Activated T-cell treated with anti-CD3 and anti-CD28 coated beads, Interleukin-2, amount 50 U/mL, for 72 hours (primary cell): Measurements from ENCODE around the gene GALNS. TPM values are rescaled to one million over a fixed set of nuclear protein-coding genes. Genes with fewer than 3 reads are reported as not detected.

Experiments
- ATAC-seq, 2 donors: fragments of 150-1000 bp; cut with Tn5 transposase; replicated peaks in 1 of 2; 2 replicates each; pipeline ENCODE4 v1.10.0; 2021; ENCODE audit warnings: moderate library complexity in 2 of 2, mild to moderate bottlenecking in 1 of 2
- DNase-seq, 2 donors: peaks; one replicate each; pipeline ENCODE4 v3.0.0; 2021 to 2022; ENCODE audit warnings: mixed read lengths in 1 of 2
- H3K27ac Mint-ChIP-seq: one replicate; pipeline ENCODE4 v1.8.0; 2022; ENCODE audit warnings: mild to moderate bottlenecking, moderate library complexity, mixed read lengths
- H3K27me3 Mint-ChIP-seq: one replicate; pipeline ENCODE4 v1.8.0; 2022; ENCODE audit warnings: low read depth, mixed read lengths
- H3K36me3 Mint-ChIP-seq, 2 donors: one replicate each; pipeline ENCODE4 v1.8.0; 2022; ENCODE audit warnings: mixed read lengths in 2 of 2, mild to moderate bottlenecking in 1 of 2; ENCODE audit not compliant: insufficient read depth in 2 of 2
- H3K4me1 Mint-ChIP-seq: one replicate; pipeline ENCODE4 v1.8.0; 2022; ENCODE audit warnings: low read depth, mixed read lengths
- H3K4me3 Mint-ChIP-seq, 2 donors: one replicate each; pipeline ENCODE4 v1.8.0; 2022; ENCODE audit warnings: mild to moderate bottlenecking in 2 of 2, mixed read lengths in 2 of 2, moderate library complexity in 2 of 2
- H3K9me3 Mint-ChIP-seq, 2 donors: one replicate each; pipeline ENCODE4 v1.8.0; 2022; ENCODE audit warnings: mixed read lengths in 2 of 2
- total RNA-seq, 2 donors: library from RNA; stranded (reverse); gene quantifications; one replicate each; pipeline ENCODE4 v1.2.3, GENCODE V29; 2022

GALNS gene
- total RNA-seq, 2 donors from 2014 or later, result 26.1 to 31.7 TPM

GRCh38 chr16:88816736-88817535, 39.8 kb downstream of the GALNS start:
- H3K4me3 Mint-ChIP-seq, result no peak overlapping the region
- H3K27ac Mint-ChIP-seq, result no peak overlapping the region
- no peaks in the 10 kb centered on the region for H3K9me3 Mint-ChIP-seq
- ATAC-seq (no peak), DNase-seq (no peak)
- H3K27me3 Mint-ChIP-seq, result no peaks in the 10 kb centered on the region
- peaks cover 6% of the 10 kb centered on the region for H3K4me1 Mint-ChIP-seq
- H3K36me3 Mint-ChIP-seq, result no peaks in the 10 kb centered on the region

DNA sequence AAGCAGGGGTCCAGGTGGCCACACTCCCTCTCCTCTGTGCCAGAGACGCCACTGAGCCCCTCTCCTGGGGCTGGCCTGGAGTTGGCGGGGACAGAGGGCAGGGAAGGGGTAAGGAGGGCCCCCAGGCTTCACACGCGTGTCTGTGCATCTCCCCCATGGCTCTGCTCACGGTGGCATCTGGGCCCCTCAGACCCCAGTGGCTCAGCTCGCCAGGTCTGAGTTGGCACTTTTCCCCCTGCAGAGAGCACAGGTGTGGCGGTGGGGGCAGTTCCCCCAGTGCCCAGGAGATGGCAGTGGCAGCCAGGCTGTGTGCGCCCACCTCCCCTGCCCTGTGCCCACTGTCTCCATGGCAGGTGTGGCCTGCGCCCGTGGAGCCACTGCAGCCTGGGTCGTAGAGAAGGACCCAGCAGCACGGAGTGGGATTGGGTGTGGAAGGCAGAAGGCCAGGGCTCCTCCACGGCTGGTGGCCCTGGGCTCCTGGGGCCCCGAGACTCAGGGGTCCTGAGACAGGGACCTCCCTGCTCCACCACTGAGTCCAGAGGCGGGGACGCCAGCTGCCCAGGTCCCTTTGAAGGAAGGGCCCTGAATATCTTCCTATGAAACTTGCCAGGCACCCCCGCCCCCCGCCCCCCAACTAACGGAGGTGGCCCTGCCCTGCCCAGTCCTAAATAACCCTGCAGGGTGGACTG, 40.7 kb downstream of the GALNS start:
- Mint-ChIP-seq H3K9me3 (no peaks in the 10 kb centered on the region), H3K4me1 (peaks cover 6% of the 10 kb centered on the region), H3K27ac (no peak overlapping the region), H3K27me3 (no peaks in the 10 kb centered on the region), H3K36me3 (no peaks in the 10 kb centered on the region), H3K4me3 (no peak overlapping the region)
- peak; percentile 72 to 73 for DNase-seq
- ATAC-seq, result peak; percentile 11 to 18

GRCh38 chr16:88815227-88815626, 41.5 kb downstream of the GALNS start:
- H3K27me3 Mint-ChIP-seq, result no peaks in the 10 kb centered on the region
- no peak overlapping the region for H3K27ac Mint-ChIP-seq
- no peak for ATAC-seq
- H3K4me3 Mint-ChIP-seq, result no peak overlapping the region
- DNase-seq, result no peak
- H3K4me1 Mint-ChIP-seq, result peaks cover 14% of the 10 kb centered on the region
- no peaks in the 10 kb centered on the region for H3K9me3 Mint-ChIP-seq
- H3K36me3 Mint-ChIP-seq, result no peaks in the 10 kb centered on the region

GRCh38 chr16:88814144-88814502, 42.6 kb downstream of the GALNS start:
- ATAC-seq, result no peak
- Mint-ChIP-seq H3K4me1 (peaks cover 23% of the 10 kb centered on the region), H3K9me3 (no peaks in the 10 kb centered on the region), H3K27ac (no peak overlapping the region), H3K4me3 (peak overlapping the region; percentile 7 to 25), H3K36me3 (peaks cover 0 to 2% of the 10 kb centered on the region in 2 donors), H3K27me3 (no peaks in the 10 kb centered on the region)
- no peak for DNase-seq

DNA sequence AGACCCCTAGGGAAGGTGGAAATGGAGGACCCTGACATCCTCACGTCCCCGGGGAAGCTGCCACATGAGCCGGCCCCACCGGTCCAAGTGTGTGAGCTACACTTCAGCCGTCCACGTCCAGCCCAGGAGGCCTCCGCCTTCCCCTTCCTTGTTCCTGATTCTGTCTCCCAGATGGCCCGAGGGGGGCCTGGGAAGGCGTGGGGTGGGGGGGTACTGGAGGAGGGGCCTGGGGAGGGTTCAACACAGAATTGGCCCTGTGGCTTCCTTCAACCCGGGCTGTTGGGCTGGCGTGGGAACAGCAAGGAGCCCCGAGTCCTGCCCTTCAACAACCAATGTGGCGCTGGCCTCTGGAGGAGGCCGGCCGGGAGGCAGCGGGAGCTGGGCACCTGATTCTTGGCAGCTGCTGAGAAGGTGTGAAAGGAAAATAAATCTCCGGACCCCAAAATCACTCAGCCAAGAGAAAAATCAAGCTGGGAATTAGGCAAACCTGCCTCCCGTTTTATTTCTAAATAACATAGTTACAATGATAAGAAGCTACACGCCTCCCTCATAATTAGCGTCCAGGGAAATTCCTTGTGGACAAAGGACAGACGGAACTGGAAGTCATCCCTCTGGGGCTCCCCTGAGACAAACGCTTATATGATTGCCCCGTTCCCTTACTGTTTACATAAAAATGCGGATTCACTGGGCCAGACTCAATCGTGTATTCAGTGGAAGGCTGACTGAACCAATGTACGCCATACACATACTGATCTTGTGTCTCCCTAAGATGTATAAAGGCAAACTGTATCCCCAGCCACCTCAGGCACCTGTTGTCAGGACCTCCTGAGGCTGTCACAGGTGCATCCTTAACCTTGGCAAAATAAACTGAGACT, 43.2 kb downstream of the GALNS start:
- H3K9me3 Mint-ChIP-seq, result no peaks in the 10 kb centered on the region
- no peaks in the 10 kb centered on the region for H3K27me3 Mint-ChIP-seq
- no peak overlapping the region for H3K27ac Mint-ChIP-seq
- H3K4me3 Mint-ChIP-seq, result peak overlapping the region; percentile 90 to 97
- DNase-seq, result no peak
- H3K4me1 Mint-ChIP-seq, result peaks cover 28% of the 10 kb centered on the region
- H3K36me3 Mint-ChIP-seq, result peaks cover 0 to 2% of the 10 kb centered on the region in 2 donors
- ATAC-seq, result no peak

DNA sequence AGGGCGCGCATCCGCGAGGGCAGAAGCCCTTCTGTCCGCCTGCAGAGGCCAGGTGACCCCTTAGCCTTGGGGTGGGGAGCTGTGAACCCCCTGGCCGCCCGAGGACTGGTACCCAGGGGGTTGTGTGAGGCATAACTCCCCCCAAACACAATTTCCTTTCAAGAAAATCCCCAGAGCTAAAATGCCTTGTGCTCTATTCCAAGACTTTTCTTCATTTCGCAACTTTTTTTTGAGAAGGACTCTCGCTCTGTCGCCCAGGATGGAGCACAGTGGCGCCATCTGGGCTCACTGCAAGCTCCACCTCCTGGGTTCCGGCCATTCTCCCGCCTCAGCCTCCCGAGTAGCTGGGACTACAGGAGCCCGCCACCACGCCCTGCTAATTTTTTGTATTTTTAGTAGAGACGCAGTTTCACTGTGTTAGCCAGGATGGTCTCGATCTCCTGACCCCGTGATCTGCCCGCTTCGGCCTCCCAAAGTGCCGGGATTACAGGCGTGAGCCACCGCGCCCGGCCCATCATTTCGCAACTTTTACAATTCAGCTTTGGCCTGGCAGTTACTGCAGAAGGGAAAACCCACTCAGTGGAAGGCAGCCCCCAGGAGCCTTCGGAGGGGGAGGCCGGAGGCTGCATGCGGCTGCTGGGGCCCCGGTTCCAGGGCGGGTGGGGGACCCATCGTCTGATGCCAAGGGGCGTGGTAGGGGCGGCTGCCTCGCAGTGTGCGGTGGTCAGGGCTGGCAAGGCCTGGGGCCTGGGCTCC, 44.1 kb downstream of the GALNS start:
- Mint-ChIP-seq H3K27me3 (no peaks in the 10 kb centered on the region), H3K27ac (peak overlapping the region; percentile 76), H3K9me3 (no peaks in the 10 kb centered on the region), H3K36me3 (peaks cover 0 to 2% of the 10 kb centered on the region in 2 donors), H3K4me1 (peaks cover 36% of the 10 kb centered on the region), H3K4me3 (peak overlapping the region; percentile 90 to 97)
- peak; percentile 31 to 36 for DNase-seq
- ATAC-seq, result no peak

DNA sequence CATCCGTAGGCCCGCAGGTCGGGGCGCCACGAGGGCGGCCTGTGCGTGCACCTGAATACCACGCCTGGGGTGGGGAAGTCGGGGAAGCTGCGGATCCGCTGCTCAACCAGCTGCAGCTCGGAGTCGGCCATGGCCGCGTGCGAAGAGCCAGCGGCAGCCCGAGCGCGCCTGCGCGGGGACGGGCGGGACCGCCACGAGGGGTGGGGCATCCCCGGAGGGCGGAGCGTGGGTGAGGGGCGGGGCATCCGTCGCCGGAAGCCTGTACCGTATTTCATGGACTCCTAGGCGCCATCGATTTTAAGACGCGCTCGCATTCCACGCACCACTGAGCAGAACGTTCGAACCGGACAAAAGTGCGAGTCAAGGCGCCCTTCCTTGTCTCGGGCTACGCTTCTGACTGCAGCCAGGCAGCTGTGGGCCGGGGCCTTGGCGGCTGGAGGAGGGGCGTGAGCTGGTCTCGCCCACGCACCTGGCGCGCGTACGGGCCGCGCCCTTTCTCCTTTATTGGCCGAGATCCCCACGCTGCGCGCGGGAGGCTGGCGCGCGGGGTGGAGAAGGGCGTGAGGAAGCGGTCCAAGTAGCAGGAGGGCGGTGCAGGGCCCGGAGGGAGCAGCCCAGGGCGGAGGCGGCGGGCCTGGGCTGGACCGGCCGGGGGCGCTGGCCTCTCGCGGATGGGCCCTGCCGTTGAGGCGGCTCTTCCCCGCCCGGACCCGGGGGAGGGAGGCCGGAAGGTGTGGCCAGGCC, 44.8 kb downstream of the GALNS start, which contains the start of gene APRT:
APRT (minus strand) TSS at position 160 of the 744 bp plus-strand sequence; CDS start at position 131, 29 bp downstream.
- DNase-seq, result peak; percentile 97 to 100
- Mint-ChIP-seq H3K4me3 (peak within 1 kb of the TSS; percentile 97 to 98), H3K4me1 (peaks cover 36% of the 10 kb centered on the region), H3K27me3 (no peaks in the 10 kb centered on the region), H3K9me3 (no peaks in the 10 kb centered on the region), H3K27ac (peak within 1 kb of the TSS; percentile 96), H3K36me3 (peaks cover 0 to 2% of the 10 kb centered on the region in 2 donors)
- ATAC-seq, result peak; percentile 76 to 78

- H3K9me3 Mint-ChIP-seq, result no peaks in the 10 kb centered on the region
- H3K4me3 Mint-ChIP-seq, result peak overlapping the region; percentile 97 to 98
- peak overlapping the region; percentile 96 for H3K27ac Mint-ChIP-seq
- no peaks in the 10 kb centered on the region for H3K27me3 Mint-ChIP-seq
- H3K36me3 Mint-ChIP-seq, result peaks cover 0 to 2% of the 10 kb centered on the region in 2 donors
- peak; percentile 64 to 65 for ATAC-seq
- peak; percentile 78 to 80 for DNase-seq
- H3K4me1 Mint-ChIP-seq, result peaks cover 36% of the 10 kb centered on the region
These were observed 45.6 kb downstream of the GALNS start for GRCh38 chr16:88810912-88811768.

DNA sequence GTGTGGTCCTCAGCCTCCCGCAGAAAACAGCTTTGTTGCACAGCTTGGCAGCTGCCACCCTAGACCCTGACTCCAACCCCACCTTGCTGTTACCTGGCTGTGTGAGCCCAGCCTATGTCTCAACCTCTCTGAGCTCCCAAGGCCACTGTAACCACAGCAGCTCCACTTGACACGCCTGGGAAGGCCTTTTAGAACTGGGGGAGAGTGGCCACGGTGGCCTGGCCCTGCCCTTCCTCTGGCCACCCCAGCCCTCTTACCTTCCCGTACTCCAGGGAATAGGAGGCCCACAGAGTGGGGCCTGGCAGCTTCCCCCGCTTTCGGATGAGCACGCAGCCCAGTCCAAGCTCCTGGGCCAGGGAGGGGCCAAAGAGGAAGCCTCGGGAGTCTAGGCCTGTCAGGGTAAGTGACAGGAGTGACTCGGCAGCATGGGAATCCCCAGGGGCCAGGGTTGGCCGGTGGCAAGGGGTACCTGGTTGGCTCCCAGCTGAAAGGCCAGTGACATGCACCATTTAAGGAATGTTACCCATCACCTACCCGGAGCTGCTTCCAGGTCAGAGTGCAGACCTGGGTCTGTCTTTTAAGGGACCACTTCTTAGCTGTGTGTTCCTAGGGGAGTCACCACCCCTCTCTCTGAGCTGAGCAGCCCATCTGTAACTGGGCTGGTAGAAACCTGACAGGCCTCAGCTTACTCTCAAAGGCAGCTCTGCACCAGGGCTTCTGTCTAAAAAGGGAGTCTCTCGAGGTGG, 46.4 kb downstream of the GALNS start:
- Mint-ChIP-seq H3K36me3 (peaks cover 0 to 2% of the 10 kb centered on the region in 2 donors), H3K27ac (peak overlapping the region; percentile 96), H3K9me3 (no peaks in the 10 kb centered on the region), H3K4me1 (peaks cover 36% of the 10 kb centered on the region), H3K27me3 (no peaks in the 10 kb centered on the region), H3K4me3 (peak overlapping the region; percentile 97 to 98)
- ATAC-seq (no peak), DNase-seq (peak; percentile 46 to 51)

DNA sequence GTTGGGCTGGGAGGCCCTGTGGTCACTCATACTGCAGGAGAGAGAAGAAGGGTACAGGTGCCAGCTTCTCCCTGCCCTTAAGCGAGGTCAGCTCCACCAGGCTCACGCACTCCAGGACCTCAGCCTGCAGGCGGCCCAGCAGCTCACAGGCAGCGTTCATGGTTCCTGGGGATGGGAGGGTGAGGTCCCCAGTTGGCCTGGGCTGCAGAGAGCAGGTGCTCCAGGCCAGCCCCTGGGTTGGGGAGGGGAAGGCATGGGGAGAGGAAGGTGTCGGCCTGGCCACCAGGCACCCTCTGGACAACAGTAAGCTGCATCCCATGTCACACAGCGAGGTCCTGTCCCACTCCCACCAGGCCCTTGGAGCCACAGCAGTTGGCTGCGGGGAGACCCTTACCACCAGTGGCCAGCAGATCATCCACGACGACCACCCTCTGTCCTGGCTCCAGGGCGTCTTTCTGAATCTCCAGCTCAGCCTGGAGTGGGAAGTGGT, 47.0 kb downstream of the GALNS start:
- H3K27ac Mint-ChIP-seq, result no peak overlapping the region
- H3K4me1 Mint-ChIP-seq, result peaks cover 36% of the 10 kb centered on the region
- H3K4me3 Mint-ChIP-seq, result peak overlapping the region; percentile 97 to 98
- peaks cover 0 to 2% of the 10 kb centered on the region in 2 donors for H3K36me3 Mint-ChIP-seq
- no peaks in the 10 kb centered on the region for H3K27me3 Mint-ChIP-seq
- H3K9me3 Mint-ChIP-seq, result no peaks in the 10 kb centered on the region
- ATAC-seq (no peak), DNase-seq (no peak)
